ENCODE measurements around the gene JAK3. TPM values are rescaled to one million over a fixed set of nuclear protein-coding genes. Genes with fewer than 3 reads are reported as not detected.

Gene JAK3
- total and polyA plus RNA-seq, 10 of the 15 experiments (the other 5 are each of a cell fraction or from before 2014, with no cell fraction given) = 7.8 to 67.9 (median 33.3) TPM

DNA sequence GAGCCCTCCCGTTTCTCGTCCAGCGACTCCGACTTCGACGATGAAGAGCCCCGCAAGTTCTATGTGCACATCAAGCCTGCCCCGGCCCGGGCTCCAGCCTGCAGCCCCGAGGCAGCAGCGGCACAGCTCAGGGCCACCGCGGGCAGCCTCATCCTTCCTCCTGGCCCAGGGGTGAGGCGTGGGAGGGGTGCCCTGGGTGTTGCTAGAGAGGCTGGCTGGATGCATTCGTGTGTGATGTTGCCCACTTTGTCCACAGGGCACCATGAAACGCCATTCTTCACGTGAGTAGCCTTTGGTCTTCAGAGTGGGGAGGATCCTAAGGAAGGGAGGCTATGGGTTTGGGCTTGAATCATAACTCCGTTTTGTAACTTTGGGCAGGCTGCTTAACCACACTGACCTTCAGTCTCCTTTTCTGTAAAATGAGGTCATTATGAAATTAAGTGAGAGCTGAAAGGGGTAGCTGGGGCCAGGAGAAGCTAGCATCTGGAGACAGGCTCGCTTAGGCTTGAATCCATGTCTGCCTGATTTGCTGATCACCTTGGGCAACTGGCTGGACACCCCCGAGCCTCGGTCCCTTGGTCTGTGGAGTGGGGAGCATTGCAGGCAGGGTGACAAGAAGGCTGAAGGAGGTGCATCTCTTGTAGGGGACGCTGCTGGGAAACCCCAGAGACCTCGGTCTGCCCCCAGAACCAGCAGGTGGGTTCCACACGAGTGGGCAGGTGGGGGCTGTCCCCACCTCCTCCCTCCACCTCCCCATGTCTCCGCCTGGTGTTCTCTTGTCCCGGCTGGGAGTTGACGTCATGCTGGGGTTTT, 71.6 kb downstream of the JAK3 start (continued):
- TF ChIP-seq TCF7 (IDR thresholded peaks at IDR 0.05; ENCODE audit: borderline replicate concordance) (no peak), ZBED1 (IDR thresholded peaks at IDR 0.05; ENCODE audit: borderline replicate concordance) (peak; percentile 89; the same call in 1 of the 2 replicates), HSF1 (IDR thresholded peaks at IDR 0.05; ENCODE audit: low read depth, low read length) (no peak), USF2 (IDR thresholded peaks at IDR 0.05; ENCODE audit: borderline replicate concordance, low read depth, low read length) (no peak), PML (IDR thresholded peaks at IDR 0.05; ENCODE audit: low read length) (peak; percentile 73; the same call in 1 of the 2 replicates), JUND (IDR thresholded peaks at IDR 0.05; ENCODE audit: low read depth, low read length) (peak; percentile 53), CBX3 (IDR thresholded peaks at IDR 0.05; ENCODE audit: borderline replicate concordance, low read depth) (no peak), NR2C1 (IDR thresholded peaks at IDR 0.05) (no peak), ZSCAN29 (IDR thresholded peaks at IDR 0.05) (no peak), IKZF1 (conservative IDR thresholded peaks at IDR 0.05) (peak; percentile 90), EED (IDR thresholded peaks at IDR 0.05; ENCODE audit: low read depth) (peak; percentile 88), BACH1 (IDR thresholded peaks at IDR 0.05; ENCODE audit: borderline replicate concordance) (peak; percentile 61; the same call in 1 of the 2 replicates), ASH2L (IDR thresholded peaks at IDR 0.05; ENCODE audit: borderline replicate concordance, low read depth) (no peak), RELB (IDR thresholded peaks at IDR 0.05; ENCODE audit: low read depth) (peak; percentile 93), DPF2 (IDR thresholded peaks at IDR 0.05) (peak; percentile 98), RAD21 (IDR thresholded peaks at IDR 0.05; ENCODE audit: insufficient read depth, low read depth, low read length) (no peak), RELA (IDR thresholded peaks at IDR 0.05; ENCODE audit: borderline replicate concordance, partially characterized antibody) (peak; percentile 86), PAX5 (IDR thresholded peaks at IDR 0.05; ENCODE audit: borderline replicate concordance, low read depth, low read length) (peak; percentile 99), ZNF274 (IDR thresholded peaks at IDR 0.05; ENCODE audit: insufficient read depth, insufficient read length) (no peak)
- TF ChIP-seq, protein P1, sequence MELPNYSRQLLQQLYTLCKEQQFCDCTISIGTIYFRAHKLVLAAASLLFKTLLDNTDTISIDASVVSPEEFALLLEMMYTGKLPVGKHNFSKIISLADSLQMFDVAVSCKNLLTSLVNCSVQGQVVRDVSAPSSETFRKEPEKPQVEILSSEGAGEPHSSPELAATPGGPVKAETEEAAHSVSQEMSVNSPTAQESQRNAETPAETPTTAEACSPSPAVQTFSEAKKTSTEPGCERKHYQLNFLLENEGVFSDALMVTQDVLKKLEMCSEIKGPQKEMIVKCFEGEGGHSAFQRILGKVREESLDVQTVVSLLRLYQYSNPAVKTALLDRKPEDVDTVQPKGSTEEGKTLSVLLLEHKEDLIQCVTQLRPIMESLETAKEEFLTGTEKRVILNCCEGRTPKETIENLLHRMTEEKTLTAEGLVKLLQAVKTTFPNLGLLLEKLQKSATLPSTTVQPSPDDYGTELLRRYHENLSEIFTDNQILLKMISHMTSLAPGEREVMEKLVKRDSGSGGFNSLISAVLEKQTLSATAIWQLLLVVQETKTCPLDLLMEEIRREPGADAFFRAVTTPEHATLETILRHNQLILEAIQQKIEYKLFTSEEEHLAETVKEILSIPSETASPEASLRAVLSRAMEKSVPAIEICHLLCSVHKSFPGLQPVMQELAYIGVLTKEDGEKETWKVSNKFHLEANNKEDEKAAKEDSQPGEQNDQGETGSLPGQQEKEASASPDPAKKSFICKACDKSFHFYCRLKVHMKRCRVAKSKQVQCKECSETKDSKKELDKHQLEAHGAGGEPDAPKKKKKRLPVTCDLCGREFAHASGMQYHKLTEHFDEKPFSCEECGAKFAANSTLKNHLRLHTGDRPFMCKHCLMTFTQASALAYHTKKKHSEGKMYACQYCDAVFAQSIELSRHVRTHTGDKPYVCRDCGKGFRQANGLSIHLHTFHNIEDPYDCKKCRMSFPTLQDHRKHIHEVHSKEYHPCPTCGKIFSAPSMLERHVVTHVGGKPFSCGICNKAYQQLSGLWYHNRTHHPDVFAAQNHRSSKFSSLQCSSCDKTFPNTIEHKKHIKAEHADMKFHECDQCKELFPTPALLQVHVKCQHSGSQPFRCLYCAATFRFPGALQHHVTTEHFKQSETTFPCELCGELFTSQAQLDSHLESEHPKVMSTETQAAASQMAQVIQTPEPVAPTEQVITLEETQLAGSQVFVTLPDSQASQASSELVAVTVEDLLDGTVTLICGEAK (IDR thresholded peaks at IDR 0.05; ENCODE audit: borderline replicate concordance) = no peak

Data from GM12878 (cell line).